Erythroblast (primary cell): Measurements from ENCODE around the gene RALGPS1.

Experiments
- GATA1 ChIP-seq: IDR thresholded peaks from 2 replicates; pipeline ENCODE4 v1.6.1; 2011; ENCODE audit warnings: low read depth, mild to moderate bottlenecking, control low read depth, low read length, moderate library complexity
- POLR2A ChIP-seq: IDR thresholded peaks from 2 replicates; pipeline ENCODE4 v1.6.1; 2011; ENCODE audit warnings: mild to moderate bottlenecking, low read length

- TF ChIP-seq POLR2A (no peak), GATA1 (no peak)
These were observed 317.1 kb downstream of the RALGPS1 start for GRCh38 chr9:127231666-127232065.
